Kidney (tissue), 14 donors: ENCODE results near the gene DOC2B. TPM values are rescaled to one million over a fixed set of nuclear protein-coding genes. Genes with fewer than 3 reads are reported as not detected.

ENCODE experiments used
- DNase-seq, 5 donors: peaks; one replicate each; pipeline ENCODE4 v3.0.0-alpha.2; 2013 to 2020
- FAIRE-seq: peaks from 2 replicates; lab custom pipeline; 2012; peaks lifted over from hg19 to GRCh38; lab: Jason Lieb, UNC
- H3K27ac ChIP-seq, 2 donors: one replicate each; pipeline ENCODE4 v1.7.0; 2013; ENCODE audit warnings: low read depth in 2 of 2, low read length in 2 of 2, inconsistent platforms in 1 of 2
- H3K27me3 ChIP-seq: one replicate; pipeline ENCODE4 v1.7.1; 2013; ENCODE audit warnings: low read length, inconsistent platforms; ENCODE audit not compliant: control insufficient read depth, insufficient read depth
- H3K36me3 ChIP-seq, 3 donors: one replicate each; pipeline versions ENCODE4 v1.7.0 to v1.7.1; 2013; ENCODE audit warnings: low read length in 3 of 3, control low read depth in 1 of 3, inconsistent platforms in 1 of 3; ENCODE audit not compliant: insufficient read depth in 3 of 3, control insufficient read depth in 2 of 3
- H3K4me1 ChIP-seq, 3 donors: one replicate each; pipeline versions ENCODE4 v1.7.0 to v1.7.1; 2013; ENCODE audit warnings: low read length in 3 of 3, inconsistent platforms in 1 of 3, low read depth in 1 of 3; ENCODE audit not compliant: control insufficient read depth in 2 of 3, insufficient read depth in 2 of 3
- H3K4me3 ChIP-seq, 3 donors: one replicate each; pipeline versions ENCODE4 v1.7.0 to v1.8.1; 2013; ENCODE audit warnings: low read length in 3 of 3, control low read depth in 1 of 3, inconsistent platforms in 1 of 3
- H3K9ac ChIP-seq, 3 donors: one replicate each; pipeline versions ENCODE4 v1.7.0 to v1.7.1; 2013; ENCODE audit warnings: low read length in 3 of 3, control low read depth in 1 of 3, inconsistent platforms in 1 of 3
- H3K9me3 ChIP-seq, 3 donors: one replicate each; pipeline versions ENCODE4 v1.7.0 to v1.7.1; 2013; ENCODE audit warnings: low read length in 3 of 3, control low read depth in 1 of 3, inconsistent platforms in 1 of 3; ENCODE audit not compliant: control insufficient read depth in 2 of 3, insufficient read depth in 1 of 3
- intact Hi-C: fragments of 100-400 bp; cut with DNase I; formaldehyde crosslinking; loops from one replicate; pipeline ENCODE4 v1.11.1; 2022
- polyA plus RNA-seq: library from polyadenylated mRNA; stranded (reverse); fragments of 350-450 nt; fragmentation: Illumina TruSeq; extraction: RNeasy Lipid Tissue Mini Kit (QIAGEN cat#74804); gene quantifications from one replicate; pipeline ENCODE4 v1.2.3, GENCODE V29; 2014; ENCODE audit warnings: low read depth, low replicate concordance; ENCODE audit not compliant: insufficient read depth
- total RNA-seq: library from RNA; stranded (reverse); fragmentation: NEBNext Ultra II Directional; extraction: Animal tissue kit (Norgen Biotek cat#: 25700); gene quantifications from one replicate; pipeline ENCODE4 v1.2.1, GENCODE V29; 2021
- TF ChIP-seq, protein P1 (sequence below): IDR thresholded peaks from 3 replicates; pipeline ENCODE4 v1.5.1; 2012; ENCODE audit warnings: mild to moderate bottlenecking, moderate library complexity, borderline replicate concordance; ENCODE audit not compliant: insufficient read depth; ENCODE audit errors: extremely low read depth
- donor health status: control.
- donor health status: control.
- donor health status: control.
- donor health status: control.
- donor health status: control.
- donor health status: DM: yes; HTN: yes; CAD: no.
- donor health status: Normal renal cell carcinoma (clear cell type).

DOC2B gene
- total and polyA plus RNA-seq, 2 donors from 2014 or later = 4.2 to 21.6 TPM

DNA sequence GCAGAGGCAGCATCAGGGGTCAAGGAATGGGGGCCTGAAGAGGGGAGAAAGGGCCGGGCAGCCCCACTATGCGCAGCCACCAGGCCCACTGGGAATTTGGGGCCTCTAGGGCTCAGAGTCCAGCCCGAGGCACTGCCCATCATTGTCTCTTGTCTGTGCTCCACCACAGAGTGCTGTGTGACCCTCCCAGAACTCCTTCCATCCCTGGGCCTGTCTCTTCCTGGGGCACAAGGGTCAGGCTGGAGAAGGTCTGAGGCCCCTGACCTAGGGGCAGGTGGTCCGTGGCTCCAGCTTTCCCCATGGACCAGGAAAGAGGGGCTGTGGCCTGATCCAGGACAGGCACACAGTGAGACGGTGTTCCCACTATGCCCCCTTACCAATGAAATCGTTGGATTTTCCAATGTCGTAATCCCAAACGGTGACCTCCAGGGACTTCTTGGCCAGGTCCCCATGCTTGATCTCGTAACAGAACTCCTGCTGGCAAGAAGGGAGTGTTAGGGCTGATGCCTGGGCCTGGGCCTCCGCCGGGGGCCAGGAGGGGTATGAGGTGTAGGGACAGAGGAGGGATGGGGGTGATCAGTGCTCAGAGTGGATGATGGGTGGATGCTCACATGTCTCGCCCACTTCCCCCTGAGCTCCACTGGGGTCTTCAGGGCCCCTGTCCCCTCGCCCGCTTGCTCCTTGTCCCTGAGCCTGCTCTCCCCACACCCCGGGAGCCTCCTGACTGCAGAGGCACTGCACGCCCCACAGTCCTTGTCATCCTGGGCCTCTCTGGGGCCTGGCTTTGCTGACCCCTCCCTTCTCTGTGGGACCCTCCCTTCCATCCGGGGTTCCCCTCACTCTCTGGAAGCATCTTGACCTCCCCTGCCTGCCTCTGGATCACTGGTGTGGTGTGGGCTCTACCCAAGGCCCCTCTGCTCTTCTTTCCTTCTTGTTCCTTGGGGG lies 33.4 kb downstream of the DOC2B start:
- H3K27me3 ChIP-seq = no peaks in the 10 kb centered on the region
- H3K27ac ChIP-seq = no peak overlapping the region
- no peaks in the 10 kb centered on the region for H3K9me3 ChIP-seq
- intact Hi-C loops = no loop called here
- no peak overlapping the region for H3K9ac ChIP-seq
- peak in 1 of 5 donors; percentile 49 for DNase-seq
- FAIRE-seq = no peak
- peaks cover 0 to 2% (median 0%) of the 10 kb centered on the region in 3 donors for H3K4me1 ChIP-seq
- TF ChIP-seq, protein P1, sequence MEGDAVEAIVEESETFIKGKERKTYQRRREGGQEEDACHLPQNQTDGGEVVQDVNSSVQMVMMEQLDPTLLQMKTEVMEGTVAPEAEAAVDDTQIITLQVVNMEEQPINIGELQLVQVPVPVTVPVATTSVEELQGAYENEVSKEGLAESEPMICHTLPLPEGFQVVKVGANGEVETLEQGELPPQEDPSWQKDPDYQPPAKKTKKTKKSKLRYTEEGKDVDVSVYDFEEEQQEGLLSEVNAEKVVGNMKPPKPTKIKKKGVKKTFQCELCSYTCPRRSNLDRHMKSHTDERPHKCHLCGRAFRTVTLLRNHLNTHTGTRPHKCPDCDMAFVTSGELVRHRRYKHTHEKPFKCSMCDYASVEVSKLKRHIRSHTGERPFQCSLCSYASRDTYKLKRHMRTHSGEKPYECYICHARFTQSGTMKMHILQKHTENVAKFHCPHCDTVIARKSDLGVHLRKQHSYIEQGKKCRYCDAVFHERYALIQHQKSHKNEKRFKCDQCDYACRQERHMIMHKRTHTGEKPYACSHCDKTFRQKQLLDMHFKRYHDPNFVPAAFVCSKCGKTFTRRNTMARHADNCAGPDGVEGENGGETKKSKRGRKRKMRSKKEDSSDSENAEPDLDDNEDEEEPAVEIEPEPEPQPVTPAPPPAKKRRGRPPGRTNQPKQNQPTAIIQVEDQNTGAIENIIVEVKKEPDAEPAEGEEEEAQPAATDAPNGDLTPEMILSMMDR = no peak
- no peak overlapping the region for H3K4me3 ChIP-seq
- no peaks in the 10 kb centered on the region for H3K36me3 ChIP-seq

DNA sequence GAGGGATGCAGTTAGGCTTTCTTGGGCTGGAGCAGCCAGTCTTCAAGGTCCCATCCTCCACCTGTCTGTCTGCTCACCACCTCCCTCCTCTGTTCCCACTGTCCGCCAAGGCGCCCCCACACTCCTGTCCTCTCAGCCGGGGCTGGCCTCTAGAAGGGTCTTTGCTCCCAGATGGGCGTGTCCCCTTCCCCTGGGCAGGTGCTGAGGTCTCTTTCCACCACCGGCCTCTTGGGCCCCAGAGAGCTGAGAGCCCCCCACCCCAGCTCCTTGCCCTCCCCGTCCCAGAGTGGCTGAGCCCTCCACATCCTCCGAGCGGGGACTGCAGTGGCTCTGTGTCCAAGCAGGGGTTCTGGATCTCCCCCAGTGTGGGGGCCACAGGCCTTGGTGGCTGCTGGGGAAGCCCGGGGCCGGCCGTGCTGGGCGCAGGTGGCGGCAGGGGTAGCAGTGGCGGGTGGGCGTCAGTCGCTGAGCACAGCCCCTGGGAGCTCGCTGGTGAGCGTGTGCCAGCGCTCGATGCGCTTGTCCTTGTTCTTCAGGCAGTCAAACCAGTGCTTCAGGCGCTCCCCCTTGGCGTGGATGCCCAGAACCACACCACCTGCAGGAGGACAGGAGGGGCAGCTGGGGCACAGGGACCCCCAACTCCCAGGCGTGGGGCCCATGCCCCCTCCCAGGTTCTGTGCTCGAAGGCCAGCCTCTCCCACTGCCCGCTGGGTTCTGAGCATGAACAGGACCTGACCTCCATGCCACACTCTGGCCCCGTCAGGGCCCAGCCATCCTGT lies 34.3 kb downstream of the DOC2B start:
- Histone ChIP-seq H3K36me3 (no peaks in the 10 kb centered on the region), H3K27me3 (no peaks in the 10 kb centered on the region), H3K9me3 (no peaks in the 10 kb centered on the region), H3K4me1 (peaks cover 0 to 2% (median 0%) of the 10 kb centered on the region in 3 donors), H3K27ac (no peak overlapping the region), H3K4me3 (no peak overlapping the region), H3K9ac (no peak overlapping the region)
- intact Hi-C loops = no loop called here
- TF ChIP-seq, protein P1 = no peak
- DNase-seq (peak in 1 of 5 donors; percentile 71), FAIRE-seq (no peak)

DNA sequence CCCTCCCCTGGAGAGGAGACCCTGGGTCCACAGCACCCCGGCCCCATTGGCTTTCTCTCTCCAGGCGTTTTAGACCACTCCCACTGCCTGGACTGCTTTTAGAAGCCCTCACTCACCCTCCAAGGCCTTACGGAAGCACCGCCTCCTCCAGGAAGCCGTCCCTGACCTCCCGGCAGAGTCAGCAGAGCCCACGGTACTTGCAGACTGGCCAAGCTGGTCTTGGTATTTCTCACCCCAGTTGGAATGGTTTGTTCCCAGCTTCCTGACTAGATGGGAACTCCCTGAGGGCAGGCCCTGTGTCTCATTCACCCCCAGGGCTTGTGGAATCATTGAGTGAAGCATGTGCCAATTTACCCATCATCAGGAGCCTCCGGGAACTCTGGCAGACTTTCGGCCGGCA lies 34.9 kb downstream of the DOC2B start:
- Histone ChIP-seq H3K4me3 (no peak overlapping the region), H3K27me3 (no peaks in the 10 kb centered on the region), H3K9me3 (no peaks in the 10 kb centered on the region), H3K27ac (no peak overlapping the region), H3K36me3 (no peaks in the 10 kb centered on the region), H3K4me1 (peaks cover 0 to 2% (median 0%) of the 10 kb centered on the region in 3 donors), H3K9ac (no peak overlapping the region)
- TF ChIP-seq, protein P1 = no peak
- FAIRE-seq (no peak), DNase-seq (no peak)
- intact Hi-C loops = no loop called here
